Activated gamma-delta T cell (primary cell): ENCODE results near the gene CEACAM6.

Experiments
- DNase-seq: peaks from one replicate; lab custom pipeline; 2025; lab: John Stamatoyannopoulos, UW

CEACAM6 gene

GRCh38 chr19:41796362-41796761 lies 41.0 kb downstream of the CEACAM6 start, which contains the start of gene CEACAM3:
TSS of gene CEACAM3 (plus strand) at chr19:41796587. CDS start at chr19:41796678, 91 bp downstream.
- DNase-seq = no peak

- DNase-seq = no peak
These were observed 41.6 kb downstream of the CEACAM6 start for GRCh38 chr19:41796901-41797300.

GRCh38 chr19:41799444-41800000 lies 44.2 kb downstream of the CEACAM6 start:
- DNase-seq = no peak

GRCh38 chr19:41801031-41801430 lies 45.7 kb downstream of the CEACAM6 start:
- no peak for DNase-seq

GRCh38 chr19:41801792-41802211 lies 46.5 kb downstream of the CEACAM6 start:
- no peak for DNase-seq

- DNase-seq = no peak
These were observed 47.4 kb downstream of the CEACAM6 start for GRCh38 chr19:41802770-41803169.

GRCh38 chr19:41804336-41804735 lies 49.0 kb downstream of the CEACAM6 start:
- no peak for DNase-seq

- no peak for DNase-seq
These were observed 51.8 kb downstream of the CEACAM6 start for GRCh38 chr19:41807176-41807575.

GRCh38 chr19:41808663-41809566 lies 53.6 kb downstream of the CEACAM6 start:
- DNase-seq = no peak

GRCh38 chr19:41810301-41810700 lies 55.0 kb downstream of the CEACAM6 start:
- DNase-seq = no peak

- no peak for DNase-seq
These were observed 55.7 kb downstream of the CEACAM6 start for GRCh38 chr19:41811036-41811435.

- DNase-seq = no peak
These were observed 56.7 kb downstream of the CEACAM6 start for GRCh38 chr19:41811981-41812380.

- no peak for DNase-seq
These were observed 58.6 kb downstream of the CEACAM6 start for GRCh38 chr19:41813911-41814310.

- DNase-seq = no peak
These were observed 60.0 kb downstream of the CEACAM6 start for GRCh38 chr19:41815301-41815700.

- no peak for DNase-seq
These were observed 61.4 kb downstream of the CEACAM6 start for GRCh38 chr19:41816761-41817160.

- no peak for DNase-seq
These were observed 65.8 kb downstream of the CEACAM6 start for GRCh38 chr19:41821003-41821735.
